WTC11 (cell line): ENCODE data around the gene OGFR.

Experiments
- CTCF ChIP-seq: fragments of 200-600 bp; IDR thresholded peaks from 2 replicates; pipeline ENCODE4 v1.8.0; 2022; ENCODE audit warnings: antibody characterized with exemption
- E2F1 ChIP-seq: sonication (generic); formaldehyde crosslinking; IDR thresholded peaks from 2 replicates; pipeline ENCODE4 v1.8.0; 2022; ENCODE audit warnings: mild to moderate bottlenecking, missing genetic modification reagents
- MYBL2 ChIP-seq: sonication (generic); formaldehyde crosslinking; IDR thresholded peaks from 2 replicates; pipeline ENCODE4 v1.8.1; 2023; ENCODE audit warnings: mild to moderate bottlenecking, moderate library complexity, missing genetic modification reagents
- NFYB ChIP-seq: sonication (generic); formaldehyde crosslinking; conservative IDR thresholded peaks from 2 replicates; pipeline ENCODE4 v1.8.0; 2022; ENCODE audit warnings: low read depth, missing genetic modification reagents
- SMAD3 ChIP-seq: sonication (generic); formaldehyde crosslinking; IDR thresholded peaks from 2 replicates; pipeline ENCODE4 v1.8.0; 2022; ENCODE audit warnings: missing genetic modification reagents, mild to moderate bottlenecking, borderline replicate concordance

- TF ChIP-seq E2F1 (CRISPR knock-in tag), result no peak
- no peak for TF ChIP-seq CTCF
- no peak for TF ChIP-seq NFYB (CRISPR knock-in tag)
- TF ChIP-seq SMAD3 (CRISPR knock-in tag), result no peak
- TF ChIP-seq MYBL2, result no peak
Observed at GRCh38 chr20:62827311-62828038, 22.8 kb downstream of the OGFR start.
